GM18858 (cell line): ENCODE results near the gene SF3B3.

Experiments used
- ATAC-seq: cut with Tn5 transposase; IDR thresholded peaks from one replicate; pipeline ENCODE4 v1.9.1; 2021; ENCODE audit not compliant: unreplicated experiment

The SF3B3 gene

DNA sequence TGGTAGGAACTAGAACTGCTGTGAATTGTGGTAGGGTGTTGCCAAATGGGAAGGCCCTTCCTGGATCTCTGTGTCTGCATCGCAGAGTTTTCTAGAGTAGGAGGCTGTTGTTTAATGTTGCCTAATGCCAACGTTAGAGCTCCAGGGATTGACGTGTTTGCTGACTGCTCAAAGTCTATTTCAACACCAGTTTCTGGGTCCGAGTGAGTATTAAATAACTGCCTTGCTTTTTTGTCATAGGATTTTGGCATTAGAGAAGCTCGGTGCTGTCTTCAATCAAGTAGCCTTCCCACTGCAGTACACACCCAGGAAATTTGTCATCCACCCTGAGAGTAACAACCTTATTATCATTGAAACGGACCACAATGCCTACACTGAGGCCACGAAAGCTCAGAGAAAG is 40.0 kb downstream of the SF3B3 start:
- ATAC-seq = no peak

DNA sequence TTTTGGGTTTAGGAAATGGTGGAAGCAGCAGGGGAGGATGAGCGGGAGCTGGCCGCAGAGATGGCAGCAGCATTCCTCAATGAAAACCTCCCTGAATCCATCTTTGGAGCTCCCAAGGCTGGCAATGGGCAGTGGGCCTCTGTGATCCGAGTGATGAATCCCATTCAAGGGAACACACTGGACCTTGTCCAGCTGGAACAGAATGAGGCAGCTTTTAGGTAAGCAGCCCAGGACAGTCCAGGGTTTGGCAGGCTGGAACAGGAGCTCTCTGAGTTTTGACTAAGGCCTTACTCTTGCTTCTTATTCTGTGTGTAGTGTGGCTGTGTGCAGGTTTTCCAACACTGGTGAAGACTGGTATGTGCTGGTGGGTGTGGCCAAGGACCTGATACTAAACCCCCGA is 41.4 kb downstream of the SF3B3 start:
- no peak for ATAC-seq

DNA sequence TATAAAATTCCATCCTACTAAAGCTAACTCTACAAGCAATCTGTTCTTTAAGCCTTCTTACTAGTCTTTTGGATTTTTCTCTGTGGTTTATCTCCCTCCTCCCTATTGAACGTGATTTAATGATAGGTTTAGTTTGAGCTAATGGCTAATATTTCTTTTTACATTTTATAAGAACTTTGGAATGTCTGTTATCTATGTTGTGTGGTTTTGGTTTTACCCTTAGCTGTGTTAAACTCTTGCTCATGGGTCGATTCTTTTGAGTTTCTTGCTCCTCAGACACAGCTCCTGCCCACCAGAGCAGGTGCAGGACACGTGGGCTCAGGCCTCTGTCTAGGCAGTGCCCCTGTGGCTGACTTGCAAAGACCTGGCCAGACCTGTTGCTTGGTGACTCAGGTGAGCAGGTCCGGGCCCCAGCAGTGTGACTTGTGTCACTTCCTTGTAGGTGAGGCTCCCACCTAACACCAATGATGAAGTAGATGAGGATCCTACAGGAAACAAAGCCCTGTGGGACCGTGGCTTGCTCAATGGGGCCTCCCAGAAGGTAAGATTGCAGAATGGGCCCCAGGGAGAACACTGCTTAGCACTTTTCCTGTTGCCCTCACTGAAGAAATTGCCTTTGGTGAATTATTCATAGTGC is 45.1 kb downstream of the SF3B3 start:
- no peak for ATAC-seq

DNA sequence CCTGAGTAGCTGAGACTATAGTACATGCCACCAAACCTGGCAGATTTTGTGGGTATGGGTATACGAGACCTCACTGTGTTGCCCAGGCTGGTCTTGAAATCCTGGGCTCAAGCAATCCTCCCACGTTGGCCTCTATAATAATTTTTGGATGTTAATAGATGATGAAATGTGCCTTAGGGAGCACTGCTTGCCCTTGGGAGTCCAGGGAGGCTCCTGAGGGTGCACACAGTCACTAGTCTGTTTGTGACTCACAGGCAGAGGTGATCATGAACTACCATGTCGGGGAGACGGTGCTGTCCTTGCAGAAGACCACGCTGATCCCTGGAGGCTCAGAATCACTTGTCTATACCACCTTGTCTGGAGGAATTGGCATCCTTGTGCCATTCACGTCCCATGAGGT is 46.1 kb downstream of the SF3B3 start:
- ATAC-seq = no peak

DNA sequence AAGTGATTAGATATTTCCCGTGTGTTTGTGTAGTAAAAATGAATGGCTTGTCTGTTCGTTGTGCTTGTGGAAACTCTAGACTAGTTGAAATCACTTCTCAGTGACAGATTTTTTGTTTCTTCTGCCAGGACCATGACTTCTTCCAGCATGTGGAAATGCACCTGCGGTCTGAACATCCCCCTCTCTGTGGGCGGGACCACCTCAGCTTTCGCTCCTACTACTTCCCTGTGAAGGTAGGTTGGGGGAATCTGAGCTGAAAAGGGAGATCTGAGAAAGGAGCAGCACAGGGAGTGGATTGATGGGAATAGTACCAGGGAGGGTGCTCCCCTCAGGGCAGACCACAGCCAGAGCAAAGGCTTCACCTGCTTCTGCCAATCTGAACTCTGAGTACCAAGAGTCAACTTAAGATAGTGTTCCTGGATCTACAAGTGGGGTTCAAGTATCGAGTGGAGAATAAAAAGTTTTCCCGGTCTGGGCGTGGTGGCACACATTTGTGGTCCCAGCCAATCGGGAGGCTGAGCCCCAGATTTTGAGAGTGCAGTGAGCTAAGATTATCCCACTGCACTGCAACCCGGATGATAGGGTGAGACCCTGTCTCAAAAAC is 47.5 kb downstream of the SF3B3 start:
- no peak for ATAC-seq

DNA sequence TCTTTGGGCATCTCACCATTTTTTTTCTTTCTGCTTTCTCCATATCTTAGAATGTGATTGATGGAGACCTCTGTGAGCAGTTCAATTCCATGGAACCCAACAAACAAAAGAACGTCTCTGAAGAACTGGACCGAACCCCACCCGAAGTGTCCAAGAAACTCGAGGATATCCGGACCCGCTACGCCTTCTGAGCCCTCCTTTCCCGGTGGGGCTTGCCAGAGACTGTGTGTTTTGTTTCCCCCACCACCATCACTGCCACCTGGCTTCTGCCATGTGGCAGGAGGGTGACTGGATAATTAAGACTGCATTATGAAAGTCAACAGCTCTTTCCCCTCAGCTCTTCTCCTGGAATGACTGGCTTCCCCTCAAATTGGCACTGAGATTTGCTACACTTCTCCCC is 48.0 kb downstream of the SF3B3 start:
- no peak for ATAC-seq

DNA sequence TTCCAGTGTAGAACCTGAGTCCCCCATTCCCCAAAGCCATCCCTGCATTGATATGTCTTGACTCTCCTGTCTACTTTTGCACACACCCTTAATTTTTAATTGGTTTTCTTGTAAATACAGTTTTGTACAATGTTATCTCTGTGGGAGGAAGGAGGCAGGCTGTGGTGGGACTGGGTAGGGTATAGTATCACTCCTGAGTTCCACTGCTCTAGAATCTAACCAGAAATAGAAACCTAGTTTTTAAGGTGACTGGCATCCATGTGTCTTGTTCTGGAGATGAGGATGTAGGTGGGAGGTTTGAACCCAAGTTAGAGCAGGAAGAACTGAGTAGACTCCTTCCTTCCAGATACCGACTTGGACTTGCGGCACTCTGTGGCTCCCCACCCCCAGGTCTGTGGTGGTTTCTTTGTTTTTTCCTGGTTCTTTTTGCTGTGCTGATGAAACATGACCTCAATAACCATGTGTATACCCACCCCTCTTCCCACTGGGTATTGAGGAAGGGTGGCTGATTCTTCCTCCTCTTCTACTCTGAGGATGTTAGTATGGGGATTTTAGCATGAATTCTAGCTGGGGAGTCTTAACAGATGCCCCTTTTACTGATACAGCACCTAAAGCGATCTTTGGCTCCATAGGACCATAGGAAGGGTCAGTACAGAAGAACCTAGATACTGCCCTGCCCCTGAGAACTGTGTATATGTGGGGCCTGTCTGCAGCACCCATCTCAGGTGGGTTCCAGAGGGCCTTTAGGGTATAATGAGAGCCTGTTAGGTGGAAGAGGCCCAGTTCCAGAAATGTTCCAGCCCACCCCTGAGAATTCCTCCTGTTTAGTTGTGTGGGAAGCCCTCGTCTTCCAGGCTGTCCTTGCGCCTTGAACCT is 48.7 kb downstream of the SF3B3 start:
- no peak for ATAC-seq

DNA sequence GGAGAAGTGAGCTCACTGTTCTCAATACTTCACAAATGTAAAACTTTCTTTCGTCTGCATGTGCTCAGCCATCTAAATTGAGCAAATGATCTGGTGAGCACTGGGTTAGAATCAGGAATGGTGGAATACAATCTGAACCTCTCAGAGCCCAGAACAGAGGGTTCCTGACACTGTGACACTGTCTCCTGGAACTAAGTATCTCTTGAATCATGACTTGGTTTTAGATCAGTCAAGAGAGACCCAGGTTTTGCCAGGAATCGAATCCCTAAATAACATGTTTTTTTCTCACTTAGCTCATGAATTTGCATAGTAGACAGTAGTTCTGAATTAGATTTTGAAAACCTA is 49.3 kb downstream of the SF3B3 start:
- no peak for ATAC-seq

DNA sequence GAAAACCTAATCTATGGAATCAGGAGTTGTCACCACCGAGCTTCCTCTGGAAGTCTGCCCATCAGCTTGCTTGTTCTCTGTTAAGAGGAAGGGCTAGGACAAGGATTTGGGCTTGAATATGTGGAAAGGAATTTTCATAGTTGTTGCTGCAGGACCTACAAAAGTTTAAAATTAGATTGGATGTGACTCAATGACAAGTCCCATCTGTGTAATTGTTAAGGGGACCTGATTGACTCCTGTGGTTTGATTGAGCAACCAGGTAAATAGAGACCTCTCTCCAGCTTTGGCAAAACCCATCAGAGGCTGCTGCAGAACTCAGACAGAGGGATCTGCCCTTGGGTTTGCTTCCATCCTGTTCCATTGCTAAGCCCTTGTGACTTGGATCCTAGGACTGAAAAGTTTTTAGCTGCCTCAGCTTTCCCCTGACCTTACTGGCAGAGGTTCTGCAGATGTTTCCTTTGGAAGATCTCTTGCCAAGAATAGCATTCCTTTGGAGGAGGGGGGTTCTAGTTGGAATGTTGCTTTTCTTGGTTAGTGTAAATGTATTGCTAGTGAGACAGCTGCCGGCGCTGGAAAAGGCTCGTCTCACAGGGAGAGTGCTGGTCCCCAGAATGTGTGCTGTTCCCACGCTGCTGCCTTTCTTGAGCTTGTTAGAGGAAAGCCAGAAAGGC is 50.0 kb downstream of the SF3B3 start:
- no peak for ATAC-seq

DNA sequence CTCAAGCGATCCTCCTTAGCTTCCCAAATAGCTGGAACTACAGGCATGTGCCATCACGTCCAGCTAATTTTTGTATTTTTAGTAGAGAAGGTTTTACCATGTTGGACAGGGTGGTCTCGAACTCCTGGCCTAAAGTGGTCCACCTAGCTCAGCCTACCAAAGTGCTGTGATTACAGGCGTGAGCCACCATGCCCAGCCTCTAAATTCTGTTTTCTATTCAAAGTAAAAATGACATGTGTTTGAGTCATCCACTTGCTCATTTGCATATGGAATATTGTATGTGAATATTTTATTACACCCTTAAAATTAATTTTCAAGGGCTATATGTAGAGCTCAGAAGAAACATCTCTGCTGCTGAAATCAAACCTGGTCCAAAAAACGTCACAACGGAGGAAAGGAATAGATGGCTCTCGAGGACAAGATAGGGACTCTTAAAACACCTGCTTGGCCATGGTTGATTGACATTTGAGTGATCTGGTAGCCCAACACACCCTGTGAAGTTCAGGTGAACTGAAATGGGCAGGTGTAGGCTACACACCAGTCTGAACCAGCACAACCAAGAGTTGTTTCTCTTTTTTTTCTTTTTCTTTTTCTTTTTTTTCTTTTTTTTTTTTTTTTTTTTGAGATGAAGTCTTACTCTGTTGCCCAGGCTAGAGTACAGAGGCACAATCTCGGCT is 51.1 kb downstream of the SF3B3 start:
- no peak for ATAC-seq

DNA sequence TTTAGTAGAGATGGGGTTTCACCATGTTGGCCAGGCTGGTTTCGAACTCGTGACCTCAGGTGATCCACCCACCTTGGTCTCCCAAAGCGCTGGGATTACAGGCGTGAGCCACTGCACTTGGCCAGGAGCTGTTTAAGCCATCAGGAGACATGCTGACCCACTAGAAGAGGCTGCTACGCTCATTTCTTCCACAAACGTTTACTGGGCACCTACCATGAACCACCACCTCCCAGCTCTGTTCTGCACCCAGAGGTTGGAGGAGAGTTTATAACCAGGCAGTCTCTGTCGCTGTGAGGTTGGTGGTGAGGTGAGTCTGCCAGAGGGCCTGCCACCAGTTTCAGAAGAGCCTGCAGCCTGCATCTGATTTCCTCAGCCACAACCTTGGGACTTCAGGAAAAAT is 51.8 kb downstream of the SF3B3 start:
- no peak for ATAC-seq

DNA sequence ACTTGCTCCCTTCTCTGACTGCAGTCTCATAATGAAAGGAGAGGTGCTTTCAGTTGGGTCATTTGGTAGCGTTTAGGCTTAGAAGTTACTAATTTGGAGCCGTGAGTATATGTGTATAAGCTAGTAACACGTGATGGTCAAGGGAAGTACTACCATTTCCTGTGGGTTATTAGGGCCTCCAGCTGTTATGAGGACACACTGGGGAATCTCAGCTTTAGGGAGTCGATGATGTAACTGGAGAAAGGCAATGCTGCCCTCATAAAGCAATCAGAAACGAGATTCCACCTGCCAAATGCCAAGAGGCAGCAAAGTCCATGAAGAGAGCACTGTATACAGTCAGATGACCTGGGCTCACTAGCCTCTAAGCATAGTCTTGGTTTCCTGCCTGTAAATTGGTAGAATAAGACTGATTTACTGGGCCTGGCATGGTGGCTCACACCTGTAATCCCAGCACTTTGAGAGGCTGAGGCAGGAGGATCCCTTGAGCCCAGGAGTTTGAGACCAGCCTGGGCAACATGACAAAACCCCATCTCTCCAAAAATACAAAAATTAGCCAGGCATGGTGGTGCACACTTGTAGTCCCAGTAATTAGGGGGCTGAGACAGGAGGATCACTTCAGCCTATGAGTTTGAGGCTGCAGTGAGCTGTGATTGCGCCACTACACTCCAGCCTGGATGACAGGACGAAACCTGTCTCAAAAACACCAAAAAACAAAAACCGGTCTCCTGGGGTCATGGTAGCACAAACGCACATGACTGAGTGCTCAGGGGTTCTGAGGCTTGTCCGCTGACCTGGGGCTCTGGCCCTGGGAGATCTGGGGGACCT is 53.0 kb downstream of the SF3B3 start:
- ATAC-seq = peak; percentile 84

DNA sequence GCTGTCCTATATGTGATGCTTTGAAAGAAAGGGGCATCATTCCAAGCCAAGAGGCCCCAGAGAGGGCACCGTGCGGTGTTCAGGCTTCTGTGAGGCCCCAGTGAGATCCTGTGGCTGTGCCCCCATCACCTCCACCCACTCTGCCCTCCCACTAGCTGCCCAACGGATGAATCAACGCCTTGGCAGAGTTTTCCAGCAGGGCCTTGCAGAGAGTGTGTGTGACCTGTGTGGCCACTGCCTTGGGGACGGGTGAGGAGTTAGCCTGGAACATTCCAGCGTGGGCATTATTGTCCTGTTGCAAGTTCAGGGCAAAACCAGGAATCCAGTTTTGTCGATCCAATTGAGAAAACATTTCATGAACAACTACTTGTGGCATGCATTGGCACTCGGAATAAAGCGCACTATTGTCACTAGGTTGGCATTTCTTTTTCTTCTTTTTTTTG is 53.7 kb downstream of the SF3B3 start:
- no peak for ATAC-seq

DNA sequence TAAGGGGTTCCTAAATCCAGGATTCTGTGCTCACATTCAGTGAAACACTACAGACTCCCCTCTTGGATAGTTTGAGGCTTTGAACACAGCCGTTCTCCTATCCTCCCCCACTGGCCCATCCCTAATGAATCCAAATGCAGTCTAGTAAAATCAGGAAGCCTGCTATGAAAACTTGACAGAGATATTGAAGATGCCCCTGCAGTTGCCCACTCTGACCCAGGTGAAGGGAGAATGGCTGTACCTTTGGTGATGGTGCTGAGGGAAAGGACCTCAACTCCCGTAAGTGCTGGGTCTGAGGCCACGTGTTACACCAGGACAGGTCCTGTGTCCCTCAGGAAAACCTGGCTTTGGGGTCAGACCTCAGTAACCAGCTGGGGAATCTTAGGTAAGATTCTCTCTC is 54.4 kb downstream of the SF3B3 start:
- no peak for ATAC-seq

DNA sequence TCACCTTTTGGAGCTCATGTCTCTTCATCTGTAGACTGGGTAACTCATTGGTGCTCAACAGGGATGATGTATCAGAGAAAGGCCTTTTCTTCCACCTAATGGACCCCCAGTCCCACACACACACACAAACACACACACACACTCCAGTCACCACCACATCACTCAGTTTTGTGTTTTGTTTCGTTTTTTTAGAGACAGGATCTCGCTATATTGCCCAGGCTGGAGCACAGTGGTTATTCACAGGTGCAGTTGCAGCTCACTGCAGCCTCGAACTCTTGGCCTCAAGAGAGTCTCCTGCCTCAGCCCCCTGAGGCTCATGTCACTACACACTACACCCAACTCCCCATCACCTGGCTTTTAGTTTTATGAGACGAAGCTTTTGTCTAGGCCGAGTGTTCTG is 55.6 kb downstream of the SF3B3 start:
- ATAC-seq = no peak

DNA sequence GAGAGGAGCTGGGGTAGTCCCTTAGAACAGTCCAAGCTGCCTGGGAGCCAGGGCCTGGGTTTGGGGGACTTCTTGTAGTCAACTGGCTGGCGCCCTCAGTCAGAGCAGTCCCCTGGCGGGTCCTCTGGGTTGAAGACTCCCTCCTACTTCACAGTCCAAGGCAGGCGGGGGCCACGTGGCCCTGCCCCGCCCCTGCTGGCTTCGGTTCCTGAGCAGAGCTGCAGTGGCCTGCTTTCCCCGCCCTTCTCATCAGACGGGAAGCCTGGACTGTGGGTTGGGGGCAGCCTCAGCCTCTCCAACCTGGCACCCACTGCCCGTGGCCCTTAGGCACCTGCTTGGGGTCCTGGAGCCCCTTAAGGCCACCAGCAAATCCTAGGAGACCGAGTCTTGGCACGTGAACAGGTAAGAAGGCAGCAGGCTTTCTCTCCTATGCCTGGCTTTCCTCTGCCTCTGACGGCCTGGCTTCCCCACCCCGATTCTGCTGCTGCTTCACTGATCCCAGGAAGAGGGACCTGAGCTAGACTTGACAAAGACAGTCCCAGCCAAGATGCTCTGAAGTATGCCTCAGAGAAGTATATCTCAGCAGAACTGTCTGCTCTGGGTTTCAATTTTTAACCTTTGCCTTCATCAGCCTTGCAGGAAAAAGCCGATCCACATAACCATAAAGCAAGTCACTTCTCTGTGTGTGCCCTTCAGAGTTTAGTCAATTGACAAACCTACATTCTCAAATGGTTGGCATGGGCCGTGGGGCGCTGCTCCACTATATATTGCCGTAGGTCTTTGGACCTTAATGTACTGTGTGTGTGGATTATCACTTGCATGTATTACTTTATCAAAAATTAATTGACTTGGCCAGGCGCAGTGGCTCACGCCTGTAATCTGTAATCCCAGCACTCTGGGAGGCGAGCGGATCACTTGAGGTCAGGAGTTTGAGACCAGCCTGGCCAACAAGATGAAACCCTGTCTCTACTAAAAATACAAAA is 56.3 kb downstream of the SF3B3 start:
- no peak for ATAC-seq

DNA sequence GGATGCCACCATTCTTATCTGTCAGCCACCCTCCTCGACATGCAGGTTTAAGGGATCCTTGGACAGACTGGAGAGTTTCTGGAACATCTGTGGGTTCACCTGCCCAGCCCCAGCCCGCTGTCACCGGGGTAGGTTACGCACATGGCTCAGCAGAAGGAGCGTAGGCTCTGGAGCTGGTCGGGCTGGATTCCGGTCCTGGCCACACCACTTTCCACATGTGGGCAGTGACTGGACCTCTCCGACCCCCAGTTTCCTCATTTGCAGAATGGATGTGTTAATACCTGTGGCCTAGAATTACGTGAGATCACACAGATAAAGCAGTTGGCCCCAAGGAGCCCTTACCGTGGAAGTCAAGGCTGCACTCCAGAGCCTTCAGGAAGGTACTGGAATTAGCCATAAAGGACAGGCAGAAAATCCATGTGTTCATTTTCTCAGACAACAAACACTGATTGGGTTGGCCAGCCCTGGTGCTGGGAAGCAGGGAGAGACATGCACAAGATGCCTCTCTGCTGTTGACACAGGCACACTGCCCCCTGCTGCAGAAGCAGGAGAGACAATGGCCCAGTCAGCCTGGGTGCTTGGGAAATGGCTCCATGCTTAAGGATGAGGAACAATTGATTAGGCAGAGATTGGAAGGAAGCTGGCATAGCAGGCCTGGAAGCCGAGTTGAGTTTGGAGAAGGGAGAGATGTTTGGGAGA is 58.8 kb downstream of the SF3B3 start:
- no peak for ATAC-seq

DNA sequence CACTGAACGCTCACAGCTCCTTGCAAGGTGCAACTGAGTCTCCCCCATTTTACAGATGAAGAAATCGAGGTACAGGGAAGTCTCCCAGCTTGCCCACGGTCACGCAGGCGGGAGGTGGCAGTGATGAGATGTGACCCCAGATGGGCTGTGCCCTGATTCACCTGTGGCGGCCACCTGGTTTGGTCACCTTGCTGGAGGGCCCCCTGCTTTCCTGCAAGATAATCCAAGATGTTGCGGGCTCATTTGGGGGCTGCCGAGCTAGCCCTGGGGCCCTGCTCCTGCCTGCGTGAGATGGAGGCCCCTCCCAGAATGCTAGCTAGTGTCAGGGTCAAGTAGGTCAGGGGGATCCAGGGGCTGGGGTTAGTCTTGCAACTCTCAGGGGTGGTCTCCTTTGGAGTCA is 63.1 kb downstream of the SF3B3 start:
- no peak for ATAC-seq

DNA sequence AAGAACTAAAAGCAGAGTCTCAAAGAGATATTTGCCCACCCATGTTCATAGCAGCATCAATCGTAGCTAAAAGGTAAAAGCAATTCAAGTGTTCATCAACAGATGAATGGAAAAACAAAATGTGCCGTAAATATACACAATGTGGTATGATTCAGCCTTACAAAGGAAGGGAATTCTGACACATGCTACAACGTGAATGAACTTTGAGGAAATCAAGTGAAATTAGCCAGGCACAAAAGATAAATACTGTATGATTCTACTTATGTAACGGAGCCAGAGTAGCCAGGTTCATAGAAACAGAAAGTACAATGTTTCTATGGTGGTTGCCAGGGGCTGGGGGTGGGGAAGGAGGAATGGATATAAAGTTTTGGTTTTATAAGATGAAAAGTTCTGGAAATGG is 64.9 kb downstream of the SF3B3 start:
- no peak for ATAC-seq
